Brain pericyte (primary cell): ENCODE data around the gene ZNF573.
"Not testable (repeated sequence)": the region's sequence is repeated elsewhere in the genome, so short reads cannot be mapped to it uniquely, and the experiment has no call there.

Experiments
- DNase-seq: peaks from one replicate; pipeline ENCODE4 v3.0.0-alpha.2; 2012; ENCODE audit warnings: low read depth, low spot score

Gene ZNF573

DNA sequence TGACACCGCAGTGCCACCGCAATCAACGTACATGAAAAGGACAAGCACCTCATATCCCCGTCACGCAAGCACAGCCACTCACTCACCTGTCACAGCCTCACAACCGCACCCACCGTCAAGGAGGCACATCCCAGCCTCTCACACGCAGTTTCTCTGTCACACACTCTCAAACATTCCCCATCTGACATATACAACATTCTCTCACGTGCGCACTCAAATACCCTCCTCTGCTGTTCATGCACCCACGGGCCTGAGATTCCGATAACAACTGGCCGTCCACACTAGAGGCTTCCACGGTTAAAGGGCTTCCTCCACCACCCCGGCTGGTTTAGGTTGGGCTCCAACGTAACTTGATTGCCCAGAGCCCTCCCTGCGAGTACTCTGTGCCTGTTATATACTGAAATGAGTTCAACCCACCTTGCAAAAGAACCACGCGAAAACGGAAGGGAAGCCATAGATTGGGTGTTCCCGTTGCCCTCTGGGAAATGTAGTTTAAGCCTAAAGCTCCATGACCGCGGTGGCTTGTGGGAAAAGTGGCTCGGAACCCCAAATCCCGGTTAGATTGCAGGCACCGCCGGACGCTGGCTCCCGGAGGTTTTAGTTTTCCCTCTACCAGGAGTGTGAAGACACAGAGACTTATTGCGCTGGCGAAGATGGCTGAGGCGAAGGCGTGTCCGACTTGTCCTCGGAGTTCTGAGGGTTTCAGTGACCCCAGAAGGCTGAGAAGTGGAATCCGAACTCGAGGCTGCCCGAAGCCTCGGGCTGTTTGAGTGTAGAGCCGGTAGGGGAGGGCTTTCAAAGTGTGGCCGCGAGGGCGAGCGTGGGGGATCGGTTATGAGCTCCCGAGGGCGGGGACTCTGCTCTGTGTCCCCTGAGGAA is at the start of gene ZNF573:
Gene ZNF573 (minus strand): TSS at position 460 of the 879 bp plus-strand sequence. CDS start 5,857 bp downstream, outside the sequence.
- peak; percentile 58 for DNase-seq

GRCh38 chr19:37817180-37817981 is 38.0 kb upstream of the ZNF573 start:
- no peak for DNase-seq

DNA sequence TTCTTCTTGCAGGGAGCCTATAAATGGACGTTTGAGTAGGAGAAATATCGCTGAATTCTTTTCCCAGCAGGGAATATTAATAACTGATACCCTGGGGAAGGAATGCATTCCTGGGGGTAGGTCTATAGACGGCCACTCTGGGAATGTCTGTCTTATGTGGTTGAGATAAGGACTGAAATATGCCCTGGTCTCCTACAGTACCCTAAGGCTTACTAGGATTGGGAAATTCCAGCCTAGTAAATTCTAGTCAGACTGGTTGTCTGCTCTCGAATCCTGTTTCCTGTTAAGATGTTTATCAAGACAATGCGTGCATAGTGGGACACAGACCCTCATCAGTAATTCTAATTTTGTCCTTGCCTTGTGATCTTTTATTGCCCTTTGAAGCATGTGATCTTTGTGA is 36.2 kb upstream of the ZNF573 start:
- not testable (repeated sequence) for DNase-seq

GRCh38 chr19:37813340-37813739 is 34.0 kb upstream of the ZNF573 start:
- DNase-seq: no peak

- no peak for DNase-seq
Observed at GRCh38 chr19:37809366-37809765, 30.0 kb upstream of the ZNF573 start.

DNA sequence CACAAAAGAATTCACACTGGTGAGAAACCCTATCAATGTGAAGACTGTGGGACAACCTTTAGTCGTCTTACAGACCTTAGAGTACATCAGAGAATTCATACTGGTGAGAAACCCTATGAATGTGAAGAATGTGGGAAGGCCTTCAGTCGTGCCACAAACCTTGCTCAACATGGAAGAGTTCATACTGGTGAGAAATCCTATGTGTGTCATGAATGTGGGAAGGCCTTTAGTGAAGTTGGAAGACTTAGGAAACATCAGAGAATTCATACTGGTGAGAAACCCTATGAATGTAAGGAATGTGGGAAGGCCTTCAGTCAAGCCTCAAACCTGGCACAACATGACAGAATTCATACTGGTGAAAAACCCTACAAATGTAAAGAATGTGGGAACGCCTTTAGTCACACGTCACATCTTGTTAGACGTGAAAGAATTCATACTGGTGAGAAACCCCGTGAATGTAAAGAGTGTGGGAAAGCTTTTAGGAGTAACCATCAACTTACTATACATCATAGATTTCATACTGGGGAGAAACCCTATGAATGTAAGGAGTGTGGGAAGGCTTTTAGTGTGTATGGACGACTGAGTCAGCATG is 24.0 kb upstream of the ZNF573 start:
- no peak for DNase-seq

DNA sequence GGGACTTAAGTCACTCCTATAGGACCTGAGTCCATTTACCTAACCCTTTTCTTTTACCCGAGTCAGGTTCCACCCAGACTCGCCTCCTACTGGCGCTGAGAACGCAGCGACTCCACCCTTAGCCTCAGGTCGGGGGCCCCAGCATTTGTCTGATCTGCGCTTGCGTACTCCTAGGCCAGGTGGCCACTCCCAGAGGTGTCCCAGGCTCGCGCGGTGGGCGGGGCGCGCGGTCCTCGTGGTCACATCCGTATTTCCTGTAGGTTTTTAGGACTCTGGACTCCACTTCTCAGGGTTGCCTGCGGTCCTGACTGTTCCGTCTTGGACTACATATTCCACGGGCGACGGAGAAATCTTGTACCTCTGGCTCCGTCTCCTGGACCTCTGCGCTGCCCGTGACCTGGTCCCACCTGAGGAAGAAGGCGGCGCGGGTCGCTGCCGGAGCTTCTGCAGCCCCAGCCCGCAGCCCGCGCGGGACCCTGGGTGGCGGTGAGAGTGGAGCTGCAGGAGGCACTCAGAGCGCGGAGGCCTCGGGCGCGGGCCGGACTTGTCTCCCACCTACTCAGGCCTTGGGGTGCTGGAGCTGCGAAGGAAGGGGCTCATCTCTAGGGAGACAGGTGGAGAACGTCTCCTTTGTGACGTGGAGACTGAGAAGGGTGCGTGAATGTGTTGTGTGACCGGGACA is 11.0 kb upstream of the ZNF573 start:
- DNase-seq: no peak

- no peak for DNase-seq
Observed at GRCh38 chr19:37778613-37779126, 716 bp downstream of the ZNF573 start.

DNA sequence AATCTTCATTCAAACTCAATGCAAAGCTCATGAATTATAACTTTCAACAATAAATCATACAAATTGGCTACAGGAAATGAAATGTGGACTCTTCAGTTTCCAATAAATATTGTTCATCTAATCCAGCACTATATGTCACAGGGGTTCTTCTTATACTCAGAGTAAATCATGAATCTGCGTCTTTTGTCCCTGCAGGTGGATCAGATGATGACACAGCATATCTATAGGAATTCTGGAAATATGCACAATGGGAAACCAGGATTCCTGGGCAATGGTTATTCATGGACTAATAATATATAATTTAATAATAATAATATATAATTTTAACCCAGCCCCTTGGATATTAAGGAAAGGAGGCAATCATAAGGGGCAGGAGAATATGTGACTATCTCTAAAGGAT is 8.4 kb downstream of the ZNF573 start:
- DNase-seq: no peak

- no peak for DNase-seq
Observed at GRCh38 chr19:37763488-37763887, 15.9 kb downstream of the ZNF573 start.

DNA sequence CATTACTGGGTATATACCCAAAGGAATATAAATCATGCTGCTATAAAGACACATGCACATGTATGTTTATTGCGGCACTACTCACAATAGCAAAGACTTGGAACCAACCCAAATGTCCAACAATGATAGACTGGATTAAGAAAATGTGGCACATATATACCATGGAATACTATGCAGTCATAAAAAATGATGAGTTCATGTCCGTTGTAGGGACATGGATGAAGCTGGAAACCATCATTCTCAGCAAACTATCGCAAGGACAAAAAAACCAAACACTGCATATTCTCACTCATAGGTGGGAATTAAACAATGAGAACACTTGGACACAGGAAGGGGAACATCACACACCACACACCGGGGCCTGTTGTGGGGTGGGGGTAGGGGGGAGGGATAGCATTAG is 21.7 kb downstream of the ZNF573 start:
- not testable (repeated sequence) for DNase-seq

- DNase-seq: no peak
Observed at GRCh38 chr19:37738371-37738770, 41.0 kb downstream of the ZNF573 start.

- no peak for DNase-seq
Observed at GRCh38 chr19:37725181-37725580, 54.2 kb downstream of the ZNF573 start.

DNA sequence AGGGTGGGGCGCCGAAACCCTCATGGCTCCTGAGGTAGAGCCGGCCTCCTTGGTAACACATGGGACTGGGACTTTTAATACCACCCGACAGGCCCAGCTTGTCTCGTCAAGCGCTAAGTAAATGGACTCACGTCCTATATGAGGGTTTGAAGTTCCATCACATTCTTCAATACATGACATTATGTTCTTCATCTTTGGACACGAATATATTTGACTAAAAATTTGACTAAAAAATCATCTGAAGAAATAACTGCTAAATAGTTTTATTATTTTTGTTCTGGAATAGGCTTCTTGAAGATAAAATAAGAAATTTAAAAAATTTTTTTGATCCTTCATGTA is 59.5 kb downstream of the ZNF573 start:
- no peak for DNase-seq

DNA sequence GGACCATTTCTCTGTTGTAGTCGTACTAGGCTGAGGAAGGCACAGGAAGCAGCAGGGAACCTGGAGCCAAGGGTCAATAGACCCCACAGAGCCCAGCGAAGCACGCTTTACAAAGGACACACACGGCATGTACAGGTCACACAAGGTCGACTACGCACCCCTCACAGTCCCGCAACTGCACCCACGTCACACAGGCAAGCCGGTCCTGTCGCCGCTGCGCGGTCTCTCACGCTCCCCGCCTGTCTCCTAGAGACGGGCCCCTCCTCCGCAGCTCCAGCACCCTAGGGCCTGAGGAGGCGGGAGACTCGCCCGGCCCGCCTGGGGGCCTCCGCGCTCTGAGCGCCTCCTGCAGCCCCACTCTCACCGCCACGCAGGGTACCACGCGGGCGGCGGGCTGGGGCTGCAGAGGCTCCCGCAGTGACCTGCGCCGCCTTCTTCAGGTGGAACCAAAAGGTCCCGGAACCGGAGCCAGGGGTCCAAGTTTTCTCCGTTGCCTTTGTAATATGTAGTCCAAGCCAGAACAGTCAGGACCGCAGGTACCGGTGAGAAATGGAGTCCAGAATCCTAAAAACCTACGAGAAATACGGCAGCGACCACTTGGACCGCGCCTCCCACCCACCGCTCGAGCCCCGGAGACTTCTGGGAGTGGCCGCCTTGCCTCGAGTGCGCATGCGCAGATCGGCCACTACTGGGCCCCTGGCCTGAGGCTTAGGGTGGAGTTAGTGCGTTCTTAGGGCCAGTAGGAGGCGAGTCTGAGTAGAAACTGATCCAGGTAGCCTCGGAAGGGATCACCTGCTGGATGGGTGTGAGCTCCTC is 60.1 kb downstream of the ZNF573 start, which contains the start of gene ZNF607:
Gene ZNF607 (minus strand): TSS at position 651 of the 816 bp plus-strand sequence. CDS start 8,143 bp downstream, outside the sequence.
- peak; percentile 65 for DNase-seq

- DNase-seq: no peak
Observed at GRCh38 chr19:37718304-37718703, 61.1 kb downstream of the ZNF573 start.

GRCh38 chr19:37716140-37716539 is 63.2 kb downstream of the ZNF573 start:
- DNase-seq: no peak

- DNase-seq: no peak
Observed at GRCh38 chr19:37706052-37706605, 73.3 kb downstream of the ZNF573 start.

DNA sequence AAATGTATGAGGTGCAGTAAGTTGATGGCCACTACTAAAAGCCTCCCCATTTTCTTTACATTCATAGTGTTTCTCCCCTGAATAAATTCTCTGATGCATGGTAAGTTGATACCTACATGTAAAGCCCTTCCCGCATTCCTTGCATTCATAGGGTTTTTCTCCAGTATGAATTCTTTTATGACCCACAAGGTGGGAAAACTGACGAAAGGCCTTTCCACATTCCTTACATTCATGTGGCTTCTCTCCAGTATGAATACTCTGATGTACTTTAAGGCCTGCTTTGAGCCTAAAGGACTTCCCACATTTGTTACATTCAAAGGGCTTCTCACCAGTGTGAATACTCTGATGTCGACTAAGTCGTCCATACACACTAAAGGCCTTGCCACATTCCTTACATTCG is 80.3 kb downstream of the ZNF573 start:
- no peak for DNase-seq

- DNase-seq: no peak
Observed at GRCh38 chr19:37698216-37698615, 81.2 kb downstream of the ZNF573 start.
